ENCODE measurements around the gene ZNF35. TPM values are rescaled to one million over a fixed set of nuclear protein-coding genes. Genes with fewer than 3 reads are reported as not detected.
A peak's percentile ranks its signal among the peaks of the same experiment; 100 is the strongest.

The ZNF35 gene
- total RNA-seq, 2 donors from 2014 or later: 16.0 to 16.6 TPM

DNA sequence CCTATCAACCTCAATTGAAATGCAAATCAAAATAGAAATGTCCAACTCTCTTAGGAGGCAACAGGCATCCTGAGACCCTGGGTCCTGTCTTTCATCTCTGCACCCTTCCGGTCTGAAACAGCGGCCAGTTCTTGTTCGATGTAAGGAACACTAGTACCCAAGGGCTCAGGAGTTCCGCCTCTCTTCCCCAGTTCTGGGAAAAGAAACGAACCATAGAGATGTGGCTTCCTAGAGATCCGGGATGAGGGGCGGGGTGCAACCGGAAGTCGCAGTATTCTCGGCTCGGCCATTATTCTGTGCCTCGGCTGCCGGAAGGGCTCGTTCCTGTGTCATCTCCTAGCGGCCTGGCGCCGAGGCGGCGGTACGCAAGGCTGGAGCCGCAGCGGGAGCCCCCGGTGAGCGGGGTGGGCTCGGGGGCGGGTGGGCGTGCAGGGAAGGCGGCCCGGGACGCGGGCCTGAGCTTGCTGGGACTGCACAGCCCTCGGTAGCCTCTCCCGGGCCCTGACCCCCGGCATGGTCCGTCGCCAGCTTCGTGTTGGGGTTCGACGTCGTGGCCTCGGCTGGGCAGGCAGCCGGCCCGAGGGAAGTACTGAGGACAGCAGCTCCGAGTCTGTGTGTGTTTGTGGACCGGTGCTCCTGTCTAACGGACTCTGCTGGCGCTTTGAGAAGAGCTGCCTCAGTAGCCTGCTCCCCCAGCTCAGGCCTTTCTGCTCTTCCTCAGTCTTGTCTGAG is 23.6 kb upstream of the ZNF35 start, which contains the start of gene ZNF197:
Gene ZNF197, plus strand, starts transcription at position 288 of the 732 bp plus-strand sequence. CDS start 4,119 bp downstream, outside the sequence.
- Histone ChIP-seq H3K9ac (ENCODE audit: extremely low read depth, low read length, poor library complexity, severe bottlenecking) (peak within 1 kb of the TSS; percentile 77), H3K4me3 (ENCODE audit: low read length) (peak within 1 kb of the TSS; percentile 98), H3K9me3 (ENCODE audit: control insufficient read depth, low read length) (no peaks in the 10 kb centered on the region), H3K27me3 (ENCODE audit: control insufficient read depth, insufficient read depth, low read length, poor library complexity, severe bottlenecking) (no peaks in the 10 kb centered on the region), H3K4me1 (ENCODE audit: control insufficient read depth, insufficient read depth, low read length) (peaks cover 2% of the 10 kb centered on the region), H3K36me3 (ENCODE audit: control insufficient read depth, insufficient read depth, low read length) (peaks cover 11% of the 10 kb centered on the region), H3K27ac (ENCODE audit: low read depth, low read length) (peak within 1 kb of the TSS; percentile 87)
- Mint-ChIP-seq H3K27ac (peak within 1 kb of the TSS; percentile 96), H3K36me3 (ENCODE audit: low read depth) (peaks cover 13% of the 10 kb centered on the region), H3K4me3 (peak within 1 kb of the TSS; percentile 89), H3K27me3 (ENCODE audit: insufficient read depth) (no peaks in the 10 kb centered on the region), H3K9me3 (no peaks in the 10 kb centered on the region), H3K4me1 (peaks cover 4% of the 10 kb centered on the region)
- WGBS, 2 experiments (ENCODE audit: insufficient coverage in 1 of 2, insufficient read length in 1 of 2): 0 to 2% methylated on average over 11 to 47 of the region's 47 CpGs
- TF ChIP-seq, protein P1, sequence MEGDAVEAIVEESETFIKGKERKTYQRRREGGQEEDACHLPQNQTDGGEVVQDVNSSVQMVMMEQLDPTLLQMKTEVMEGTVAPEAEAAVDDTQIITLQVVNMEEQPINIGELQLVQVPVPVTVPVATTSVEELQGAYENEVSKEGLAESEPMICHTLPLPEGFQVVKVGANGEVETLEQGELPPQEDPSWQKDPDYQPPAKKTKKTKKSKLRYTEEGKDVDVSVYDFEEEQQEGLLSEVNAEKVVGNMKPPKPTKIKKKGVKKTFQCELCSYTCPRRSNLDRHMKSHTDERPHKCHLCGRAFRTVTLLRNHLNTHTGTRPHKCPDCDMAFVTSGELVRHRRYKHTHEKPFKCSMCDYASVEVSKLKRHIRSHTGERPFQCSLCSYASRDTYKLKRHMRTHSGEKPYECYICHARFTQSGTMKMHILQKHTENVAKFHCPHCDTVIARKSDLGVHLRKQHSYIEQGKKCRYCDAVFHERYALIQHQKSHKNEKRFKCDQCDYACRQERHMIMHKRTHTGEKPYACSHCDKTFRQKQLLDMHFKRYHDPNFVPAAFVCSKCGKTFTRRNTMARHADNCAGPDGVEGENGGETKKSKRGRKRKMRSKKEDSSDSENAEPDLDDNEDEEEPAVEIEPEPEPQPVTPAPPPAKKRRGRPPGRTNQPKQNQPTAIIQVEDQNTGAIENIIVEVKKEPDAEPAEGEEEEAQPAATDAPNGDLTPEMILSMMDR (conservative IDR thresholded peaks at IDR 0.05): peak; percentile 44
- DNase-seq: peak; percentile 96

DNA sequence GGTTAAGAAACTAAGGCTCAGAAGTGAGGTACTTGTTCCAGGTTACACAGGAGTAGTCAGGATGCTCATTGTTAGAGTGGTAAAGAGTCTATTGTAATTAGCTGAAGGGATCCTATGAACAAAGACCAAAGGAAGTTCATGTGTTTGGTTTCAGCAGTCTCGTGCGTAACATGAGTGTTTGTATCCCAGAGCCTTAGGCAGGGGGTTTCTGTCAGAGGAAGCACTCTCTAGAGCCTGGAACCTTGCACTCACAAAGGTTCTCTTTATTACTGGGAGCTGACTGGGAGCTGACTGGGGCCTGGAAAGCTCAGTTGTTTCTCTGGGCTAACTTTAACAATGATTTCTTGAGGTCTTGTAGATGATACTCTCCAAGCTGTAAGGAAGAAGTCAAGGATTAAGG is 19.8 kb upstream of the ZNF35 start:
- peaks cover 39% of the 10 kb centered on the region for H3K36me3 Mint-ChIP-seq (ENCODE audit: low read depth)
- H3K4me3 ChIP-seq (ENCODE audit: low read length): no peak overlapping the region
- DNase-seq: no peak
- peaks cover 40% of the 10 kb centered on the region for H3K36me3 ChIP-seq (ENCODE audit: control insufficient read depth, insufficient read depth, low read length)
- H3K9ac ChIP-seq (ENCODE audit: extremely low read depth, low read length, poor library complexity, severe bottlenecking): no peak overlapping the region
- no peak overlapping the region for H3K4me3 Mint-ChIP-seq
- no peaks in the 10 kb centered on the region for H3K9me3 Mint-ChIP-seq
- peaks cover 4% of the 10 kb centered on the region for H3K4me1 Mint-ChIP-seq
- H3K27me3 Mint-ChIP-seq (ENCODE audit: insufficient read depth): no peaks in the 10 kb centered on the region
- no peaks in the 10 kb centered on the region for H3K9me3 ChIP-seq (ENCODE audit: control insufficient read depth, low read length)
- 93 to 95% methylated on average over 2 of the region's 2 CpGs for WGBS, 2 experiments (ENCODE audit: insufficient coverage in 1 of 2, insufficient read length in 1 of 2)
- H3K4me1 ChIP-seq (ENCODE audit: control insufficient read depth, insufficient read depth, low read length): peaks cover 2% of the 10 kb centered on the region
- no peaks in the 10 kb centered on the region for H3K27me3 ChIP-seq (ENCODE audit: control insufficient read depth, insufficient read depth, low read length, poor library complexity, severe bottlenecking)
- H3K27ac Mint-ChIP-seq: no peak overlapping the region
- TF ChIP-seq, protein P1 (conservative IDR thresholded peaks at IDR 0.05): no peak
- H3K27ac ChIP-seq (ENCODE audit: low read depth, low read length): no peak overlapping the region

DNA sequence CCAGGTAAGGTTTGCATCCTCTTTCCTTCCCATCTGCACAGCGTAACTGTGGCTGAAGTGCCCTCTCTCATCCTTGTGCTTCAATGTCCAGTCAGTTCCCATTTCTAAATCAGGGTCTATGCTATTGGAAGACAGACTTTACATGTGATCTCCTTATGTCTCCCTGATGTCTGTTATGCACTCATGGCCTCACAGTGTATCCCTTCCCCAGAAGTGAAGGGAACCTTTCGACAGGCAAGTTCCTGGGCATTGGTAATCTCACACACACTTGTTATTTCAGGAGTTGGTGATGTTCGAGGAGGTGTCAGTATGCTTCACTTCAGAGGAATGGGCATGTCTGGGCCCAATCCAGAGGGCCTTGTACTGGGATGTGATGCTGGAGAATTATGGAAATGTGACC is 16.3 kb upstream of the ZNF35 start:
- Mint-ChIP-seq H3K36me3 (ENCODE audit: low read depth) (peaks cover 69% of the 10 kb centered on the region), H3K4me3 (no peak overlapping the region), H3K27ac (no peak overlapping the region), H3K9me3 (peaks cover 2% of the 10 kb centered on the region), H3K4me1 (no peaks in the 10 kb centered on the region), H3K27me3 (ENCODE audit: insufficient read depth) (no peaks in the 10 kb centered on the region)
- WGBS, 2 experiments (ENCODE audit: insufficient coverage in 1 of 2, insufficient read length in 1 of 2): 85 to 93% methylated on average over 3 of the region's 3 CpGs
- Histone ChIP-seq H3K9me3 (ENCODE audit: control insufficient read depth, low read length) (no peaks in the 10 kb centered on the region), H3K36me3 (ENCODE audit: control insufficient read depth, insufficient read depth, low read length) (peaks cover 70% of the 10 kb centered on the region), H3K27ac (ENCODE audit: low read depth, low read length) (no peak overlapping the region), H3K4me3 (ENCODE audit: low read length) (no peak overlapping the region), H3K9ac (ENCODE audit: extremely low read depth, low read length, poor library complexity, severe bottlenecking) (no peak overlapping the region), H3K27me3 (ENCODE audit: control insufficient read depth, insufficient read depth, low read length, poor library complexity, severe bottlenecking) (no peaks in the 10 kb centered on the region), H3K4me1 (ENCODE audit: control insufficient read depth, insufficient read depth, low read length) (no peaks in the 10 kb centered on the region)
- DNase-seq: no peak
- TF ChIP-seq, protein P1 (conservative IDR thresholded peaks at IDR 0.05): no peak
